ENCODE measurements around the gene EXOC2.

Gene EXOC2

GRCh38 chr6:537114-537513, 155.8 kb downstream of the EXOC2 start:
- H3K4me3 ChIP-seq = no peak overlapping the region
- DNase-seq (ENCODE audit: low spot score) = no peak
- no peak for TF ChIP-seq CTCF (IDR thresholded peaks at IDR 0.05)
- H3K27ac ChIP-seq = no peak overlapping the region

DNA sequence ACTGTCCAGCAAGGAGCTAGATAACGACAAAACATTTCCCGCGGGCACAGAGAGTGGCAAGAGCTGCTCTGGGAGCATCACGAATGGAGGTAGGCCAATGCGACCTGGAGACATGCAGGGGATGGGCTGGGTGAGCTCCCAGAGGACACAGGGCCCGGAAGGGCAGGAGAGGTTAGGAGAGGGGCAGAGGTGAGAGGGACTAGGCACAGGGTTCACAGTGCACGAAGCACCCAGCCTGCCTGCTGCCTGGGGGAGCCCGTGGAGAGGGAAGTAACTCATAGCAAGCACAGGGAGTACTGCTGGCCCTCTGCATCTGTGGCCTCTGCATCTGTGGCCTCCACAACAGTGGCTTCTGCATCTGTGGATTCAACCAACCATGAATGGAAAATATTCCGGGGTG, 162.5 kb downstream of the EXOC2 start:
- Histone ChIP-seq H3K27ac (no peak overlapping the region), H3K4me3 (no peak overlapping the region)
- no peak for TF ChIP-seq CTCF (IDR thresholded peaks at IDR 0.05)
- no peak for DNase-seq (ENCODE audit: low spot score)

GRCh38 chr6:528989-529388, 163.9 kb downstream of the EXOC2 start:
- Histone ChIP-seq H3K27ac (no peak overlapping the region), H3K4me3 (no peak overlapping the region)
- no peak for TF ChIP-seq CTCF (IDR thresholded peaks at IDR 0.05)
- no peak for DNase-seq (ENCODE audit: low spot score)

DNA sequence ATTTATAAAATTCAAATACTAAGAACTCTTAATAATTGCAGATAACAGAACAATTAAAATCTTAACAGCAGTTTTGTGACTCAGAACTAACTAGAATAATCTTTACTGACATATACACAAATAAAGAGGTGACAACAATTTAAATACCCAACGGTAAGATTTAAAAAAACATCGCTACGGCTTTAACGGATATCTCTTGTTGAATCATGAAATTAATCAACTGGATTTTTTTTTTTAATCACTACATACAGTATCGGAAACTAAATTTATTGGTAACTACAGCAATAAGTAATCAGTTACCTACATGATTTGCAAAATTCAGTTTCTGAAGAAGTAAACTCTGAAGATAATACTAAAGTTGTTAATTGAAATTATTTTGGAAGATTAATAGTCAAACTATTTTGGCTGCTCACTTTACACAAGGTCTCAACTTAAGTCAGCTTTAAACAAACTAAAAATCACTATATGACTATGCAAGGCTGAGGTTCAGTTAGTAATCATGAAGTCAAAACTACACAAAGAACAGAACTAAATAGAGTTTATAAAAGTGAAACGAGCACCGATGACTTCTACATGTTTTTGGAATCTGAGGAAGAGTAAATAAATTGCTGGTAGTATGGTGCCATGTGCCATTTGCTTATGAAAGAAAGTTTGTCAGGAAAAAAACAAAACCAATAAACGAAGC, 164.8 kb downstream of the EXOC2 start:
- TF ChIP-seq CTCF (IDR thresholded peaks at IDR 0.05) = no peak
- H3K4me3 ChIP-seq = no peak overlapping the region
- DNase-seq (ENCODE audit: low spot score) = no peak
- no peak overlapping the region for H3K27ac ChIP-seq

DNA sequence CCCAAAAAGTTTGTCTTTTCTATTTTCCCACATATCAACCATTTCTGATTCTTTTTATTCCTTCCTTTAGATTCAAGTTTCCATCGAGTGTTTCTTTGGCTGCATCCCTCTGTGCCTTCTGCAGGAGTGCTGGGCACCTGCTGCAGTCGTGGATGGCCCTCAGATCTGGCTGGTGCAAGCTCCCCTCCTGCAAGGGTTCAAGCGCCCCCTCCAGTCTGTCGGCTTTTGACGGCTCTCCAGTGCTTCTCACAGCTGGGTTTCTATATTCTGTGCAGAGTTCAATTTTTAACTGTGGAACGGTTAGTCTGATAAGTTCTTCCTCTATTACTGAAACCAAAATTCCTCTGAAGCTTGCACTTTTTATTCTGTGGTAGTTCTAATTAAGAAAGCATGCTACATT, 168.1 kb downstream of the EXOC2 start:
- no peak for DNase-seq (ENCODE audit: low spot score)
- H3K4me3 ChIP-seq = no peak overlapping the region
- no peak overlapping the region for H3K27ac ChIP-seq
- TF ChIP-seq CTCF (IDR thresholded peaks at IDR 0.05) = no peak

- TF ChIP-seq CTCF (IDR thresholded peaks at IDR 0.05) = no peak
- DNase-seq (ENCODE audit: low spot score) = no peak
- Histone ChIP-seq H3K27ac (no peak overlapping the region), H3K4me3 (no peak overlapping the region)
Observed at GRCh38 chr6:520820-521219, 172.1 kb downstream of the EXOC2 start.

GRCh38 chr6:518218-518617, 174.7 kb downstream of the EXOC2 start:
- H3K4me3 ChIP-seq = no peak overlapping the region
- DNase-seq (ENCODE audit: low spot score) = no peak
- TF ChIP-seq CTCF (IDR thresholded peaks at IDR 0.05) = no peak
- no peak overlapping the region for H3K27ac ChIP-seq
